Activated effector memory CD4-positive, alpha-beta T cell treated with Interleukin-2 at 50 U/mL for 16 hours (primary cell): Measurements from ENCODE around the gene LSAMP.

ENCODE experiments used
- DNase-seq: peaks from one replicate; pipeline ENCODE4 v3.0.0-alpha.2; 2020

LSAMP gene

GRCh38 chr3:116046350-116046749 is 398.9 kb downstream of the LSAMP start:
- no peak for DNase-seq

GRCh38 chr3:116045314-116045713 is 400.0 kb downstream of the LSAMP start:
- DNase-seq = no peak

GRCh38 chr3:116040152-116040551 is 405.1 kb downstream of the LSAMP start:
- DNase-seq = no peak

- no peak for DNase-seq
Measured at GRCh38 chr3:116039651-116039985, 405.7 kb downstream of the LSAMP start.

GRCh38 chr3:116038968-116039650 is 406.2 kb downstream of the LSAMP start:
- no peak for DNase-seq

- no peak for DNase-seq
Measured at GRCh38 chr3:116037954-116038911, 407.1 kb downstream of the LSAMP start.

- DNase-seq = no peak
Measured at GRCh38 chr3:116035429-116035828, 409.9 kb downstream of the LSAMP start.

GRCh38 chr3:116034794-116035193 is 410.5 kb downstream of the LSAMP start:
- no peak for DNase-seq

GRCh38 chr3:116034086-116034485 is 411.2 kb downstream of the LSAMP start:
- DNase-seq = no peak

- no peak for DNase-seq
Measured at GRCh38 chr3:116033516-116033915, 411.8 kb downstream of the LSAMP start.

- no peak for DNase-seq
Measured at GRCh38 chr3:116032176-116032575, 413.1 kb downstream of the LSAMP start.

- no peak for DNase-seq
Measured at GRCh38 chr3:116030131-116030850, 415.0 kb downstream of the LSAMP start.

GRCh38 chr3:116029266-116029665 is 416.0 kb downstream of the LSAMP start:
- no peak for DNase-seq

GRCh38 chr3:116028157-116028556 is 417.1 kb downstream of the LSAMP start:
- no peak for DNase-seq

- DNase-seq = no peak
Measured at GRCh38 chr3:116020989-116021388, 424.3 kb downstream of the LSAMP start.

- DNase-seq = no peak
Measured at GRCh38 chr3:116020495-116020894, 424.8 kb downstream of the LSAMP start.

- no peak for DNase-seq
Measured at GRCh38 chr3:116019254-116019763, 426.0 kb downstream of the LSAMP start.

- no peak for DNase-seq
Measured at GRCh38 chr3:116018646-116019045, 426.6 kb downstream of the LSAMP start.

GRCh38 chr3:116015931-116016330 is 429.4 kb downstream of the LSAMP start:
- no peak for DNase-seq

GRCh38 chr3:116007000-116007399 is 438.3 kb downstream of the LSAMP start:
- no peak for DNase-seq

GRCh38 chr3:116005404-116005803 is 439.9 kb downstream of the LSAMP start:
- no peak for DNase-seq

- no peak for DNase-seq
Measured at GRCh38 chr3:116002235-116002634, 443.1 kb downstream of the LSAMP start.

- no peak for DNase-seq
Measured at GRCh38 chr3:116001151-116001621, 444.1 kb downstream of the LSAMP start.
